Germinal center (tissue), 1 donor: ENCODE data around the gene SASH3.

Experiments used
- DNase-seq: peaks from one replicate; pipeline ENCODE4 v3.0.0; 2012; ENCODE audit warnings: mixed read lengths, low spot score

Gene SASH3

DNA sequence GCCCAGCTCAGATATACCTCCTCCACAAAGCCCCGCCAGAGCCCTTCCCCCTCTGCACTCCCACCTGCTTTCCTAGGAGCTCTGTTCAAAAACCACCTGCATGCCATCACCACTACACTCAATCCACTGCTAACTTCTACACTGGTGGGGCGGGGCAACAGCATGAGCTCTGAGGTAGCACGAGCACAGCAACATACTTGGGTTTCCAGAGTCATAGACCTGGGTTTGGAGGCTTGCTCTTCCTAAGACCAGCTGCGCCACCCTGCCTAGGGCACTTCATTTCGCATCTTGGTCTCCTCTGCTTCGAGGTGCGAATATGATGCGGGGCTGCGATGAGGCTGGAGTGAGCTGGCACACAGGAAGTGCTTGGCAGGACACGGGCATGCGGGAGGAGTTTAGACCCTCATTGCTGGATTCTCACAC lies 3.6 kb downstream of the SASH3 start:
- DNase-seq: no peak

DNA sequence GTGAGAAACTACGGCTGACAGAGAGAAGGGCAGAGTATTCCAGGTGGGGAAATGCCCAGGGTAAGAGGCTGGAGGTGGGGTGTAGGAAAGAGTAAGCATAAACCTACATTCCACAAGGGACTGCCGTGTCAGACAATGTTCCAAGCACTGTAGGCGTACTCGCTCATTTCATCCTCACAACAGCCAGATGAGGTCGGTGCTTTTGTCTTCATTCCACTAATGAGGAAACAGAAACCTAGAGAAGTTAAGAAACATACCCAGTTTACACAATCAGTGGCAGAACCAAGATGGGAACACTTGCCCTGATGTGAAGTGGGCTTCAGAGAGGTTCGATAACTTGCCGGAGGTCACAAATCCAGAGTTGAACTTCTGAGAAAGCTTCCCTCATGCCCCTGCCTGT lies 4.6 kb downstream of the SASH3 start:
- no peak for DNase-seq

DNA sequence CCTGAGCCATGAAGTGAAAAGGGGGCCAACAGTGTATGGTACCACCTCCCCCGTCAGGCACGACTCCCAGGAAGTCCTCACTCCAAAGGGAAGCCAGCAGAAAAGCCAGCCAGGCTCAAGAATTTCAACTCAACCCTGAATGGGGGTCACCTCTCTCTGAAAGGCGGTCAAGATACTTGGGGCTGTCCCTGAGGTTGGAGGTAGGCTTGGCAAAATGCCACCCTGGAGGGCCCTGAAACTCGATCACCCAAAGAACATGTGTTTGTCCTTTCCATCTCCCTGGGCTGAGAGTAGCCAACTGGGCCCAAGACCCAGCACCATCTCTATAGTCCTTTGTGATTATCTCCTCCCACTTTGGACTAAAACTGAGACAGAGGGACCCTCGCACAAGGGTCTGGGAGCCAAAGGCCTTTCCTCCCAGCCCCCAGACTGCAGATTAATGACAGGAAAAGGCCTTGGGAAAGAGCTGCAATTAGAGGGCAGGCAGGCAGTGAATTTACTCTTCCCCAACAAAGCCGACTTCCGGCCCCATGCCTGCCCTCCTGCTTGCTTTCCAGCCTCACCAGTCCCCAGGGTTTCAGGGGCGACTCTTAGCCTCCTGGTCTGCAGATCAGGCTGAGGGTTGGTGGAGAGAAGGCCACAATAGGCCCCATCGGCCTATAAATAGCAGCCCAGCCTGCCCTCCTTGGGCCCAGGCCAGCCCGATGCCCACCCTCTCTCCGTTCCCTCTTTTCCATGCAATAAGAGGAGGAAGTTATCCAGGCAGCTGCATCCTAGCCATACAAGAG lies 5.6 kb downstream of the SASH3 start:
- no peak for DNase-seq

DNA sequence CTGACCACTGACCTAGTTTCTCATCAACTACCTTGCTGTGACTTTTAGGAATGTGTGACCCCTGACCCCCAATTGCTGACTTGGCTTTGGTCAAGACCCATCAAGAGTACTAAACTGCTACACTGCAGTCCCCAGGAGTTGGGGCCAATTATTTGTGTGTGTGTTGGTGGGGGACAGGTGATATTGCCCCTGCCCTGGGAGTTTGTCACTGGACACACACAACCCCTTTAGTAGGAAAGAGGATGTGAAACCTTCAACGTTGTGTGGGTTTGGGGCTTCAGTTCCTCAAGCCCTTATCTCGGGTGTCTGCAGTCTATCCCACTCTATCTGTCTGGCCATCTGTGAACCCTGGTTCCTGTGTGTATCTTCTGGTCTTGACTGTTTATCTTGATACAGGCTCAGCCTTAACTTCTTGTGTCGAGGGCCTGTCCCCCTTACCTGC lies 6.5 kb downstream of the SASH3 start:
- peak; percentile 47 for DNase-seq

DNA sequence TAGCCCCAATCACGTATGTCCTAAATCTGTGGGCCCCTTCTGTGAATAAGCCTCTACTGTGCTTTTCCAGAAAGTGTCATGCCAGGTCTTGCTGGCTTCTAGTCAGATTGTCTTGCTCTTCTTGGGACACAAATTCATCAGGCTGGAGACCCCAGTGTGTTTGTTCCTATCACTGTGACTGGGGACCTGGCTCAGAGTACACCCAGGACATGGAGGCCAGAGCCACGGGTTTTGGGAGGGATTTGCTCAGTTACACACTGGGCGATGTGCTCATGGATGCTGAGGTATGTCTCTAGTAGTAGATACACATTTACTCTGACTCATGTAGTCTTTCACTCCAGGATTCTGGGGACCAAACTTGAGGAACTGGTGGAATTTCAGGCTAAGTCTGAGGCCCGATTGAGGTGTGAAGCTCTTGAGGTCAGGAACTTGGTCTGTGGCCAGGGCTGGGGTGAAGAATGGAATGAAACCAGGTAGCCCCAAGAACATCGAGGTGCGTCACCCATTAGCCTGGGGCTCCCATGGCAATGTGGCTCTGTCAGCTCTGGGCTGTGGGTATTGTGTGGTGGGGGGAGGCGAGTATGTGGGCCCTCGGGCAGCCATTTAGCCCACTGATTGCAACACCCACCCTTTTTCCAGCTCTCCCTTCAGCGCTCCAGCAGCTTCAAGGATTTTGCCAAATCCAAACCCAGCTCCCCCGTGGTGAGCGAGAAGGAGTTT lies 7.7 kb downstream of the SASH3 start:
- DNase-seq: no peak

DNA sequence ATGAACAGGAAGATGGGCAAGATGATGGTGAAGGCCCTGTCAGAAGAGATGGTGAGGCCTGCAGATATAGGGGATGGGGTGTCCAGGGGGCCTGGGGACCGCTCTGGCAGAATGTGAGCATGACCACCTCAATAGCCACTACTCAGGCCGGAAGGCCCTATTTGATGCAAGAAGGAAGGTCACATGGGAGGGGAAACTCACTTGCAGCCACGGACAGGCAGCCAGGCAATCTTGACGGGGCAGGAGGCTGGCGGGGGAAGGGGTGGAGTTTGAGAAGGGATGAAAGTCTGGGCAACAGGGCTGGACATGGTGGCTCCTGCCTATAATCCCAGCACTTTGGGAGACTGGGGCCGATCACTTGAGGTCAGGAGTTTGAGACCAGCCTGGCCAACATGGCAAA lies 8.8 kb downstream of the SASH3 start:
- DNase-seq: no peak

DNA sequence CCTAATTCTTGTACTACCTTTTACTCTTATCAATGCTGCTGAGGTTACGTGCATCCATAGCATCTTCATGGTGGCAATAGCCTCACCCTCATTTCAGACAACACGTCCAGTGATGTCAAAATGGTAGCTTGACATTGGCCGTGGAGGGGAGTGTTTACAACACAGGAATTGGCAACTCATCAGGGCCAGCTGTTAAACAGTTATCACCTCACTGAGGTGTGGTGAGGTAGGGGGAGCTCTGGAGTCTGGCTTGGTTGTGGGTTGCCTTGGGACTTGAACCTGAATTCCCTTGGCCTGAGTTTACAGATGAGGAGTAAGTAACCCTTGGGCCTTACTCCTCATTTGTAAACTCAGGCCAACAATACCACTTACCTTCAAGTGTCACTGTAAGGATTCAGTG lies 10.4 kb downstream of the SASH3 start:
- no peak for DNase-seq

DNA sequence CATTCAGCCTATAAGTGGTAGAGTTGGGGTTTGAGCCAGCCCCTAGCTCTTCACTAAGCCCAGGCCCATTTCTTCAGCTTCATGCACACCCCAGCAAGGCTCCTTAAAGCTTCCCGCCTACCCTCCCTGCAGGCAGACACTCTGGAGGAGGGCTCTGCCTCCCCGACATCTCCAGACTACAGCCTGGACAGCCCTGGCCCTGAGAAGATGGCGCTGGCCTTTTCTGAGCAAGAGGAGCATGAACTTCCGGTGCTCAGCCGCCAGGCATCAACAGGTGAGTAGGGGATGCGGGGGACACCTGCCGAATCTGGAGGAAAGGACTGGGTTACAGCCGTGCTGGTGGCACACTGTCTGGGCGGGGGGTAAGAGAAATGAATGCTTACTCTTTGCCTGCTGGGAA lies 11.1 kb downstream of the SASH3 start:
- no peak for DNase-seq

DNA sequence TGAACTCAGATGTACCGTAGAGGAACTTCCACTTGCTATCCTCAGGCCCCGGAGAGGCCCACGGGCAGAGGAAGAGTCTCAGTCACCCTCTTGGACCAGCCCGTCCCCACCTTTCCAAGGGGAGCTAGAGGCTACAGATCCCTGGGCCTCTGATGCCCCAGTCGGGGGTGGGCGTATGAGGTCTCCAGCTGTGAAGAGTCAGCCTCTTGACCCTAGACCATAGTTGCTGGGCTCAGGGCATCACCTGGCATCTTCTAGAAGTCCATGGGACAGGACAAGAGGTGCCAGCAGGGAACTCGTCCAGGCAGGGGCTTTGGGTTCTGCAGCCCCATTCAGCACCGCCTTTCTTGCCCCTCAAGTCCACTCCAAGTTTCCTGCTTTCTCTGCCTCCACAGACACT lies 11.6 kb downstream of the SASH3 start:
- DNase-seq: no peak

DNA sequence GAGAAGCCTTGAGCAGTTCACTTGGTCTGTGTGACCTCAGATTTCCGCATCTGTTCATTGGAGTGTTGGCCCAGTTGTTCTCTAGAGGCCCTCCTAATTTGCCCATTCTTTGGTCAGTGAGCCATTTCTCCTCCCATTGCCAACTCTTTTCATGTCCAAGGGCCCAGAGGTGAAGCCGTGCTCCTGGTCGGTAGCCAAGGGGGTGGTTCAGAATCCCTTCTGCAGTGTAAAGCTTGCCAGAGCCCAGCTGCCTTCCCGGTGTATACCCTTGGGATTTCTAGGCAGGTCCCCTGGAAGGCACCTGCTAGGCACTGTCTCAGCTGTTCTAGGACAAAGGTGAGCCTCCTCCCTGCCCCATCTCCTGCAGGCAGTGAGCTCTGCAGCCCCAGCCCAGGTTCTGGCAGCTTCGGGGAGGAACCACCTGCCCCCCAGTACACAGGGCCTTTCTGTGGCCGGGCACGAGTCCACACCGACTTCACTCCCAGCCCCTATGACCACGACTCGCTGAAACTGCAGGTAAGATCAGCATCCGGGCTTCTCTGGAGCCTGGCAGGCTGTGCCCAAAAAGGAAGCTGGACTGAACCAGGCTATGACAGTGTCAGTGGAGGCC lies 12.3 kb downstream of the SASH3 start:
- DNase-seq: no peak

DNA sequence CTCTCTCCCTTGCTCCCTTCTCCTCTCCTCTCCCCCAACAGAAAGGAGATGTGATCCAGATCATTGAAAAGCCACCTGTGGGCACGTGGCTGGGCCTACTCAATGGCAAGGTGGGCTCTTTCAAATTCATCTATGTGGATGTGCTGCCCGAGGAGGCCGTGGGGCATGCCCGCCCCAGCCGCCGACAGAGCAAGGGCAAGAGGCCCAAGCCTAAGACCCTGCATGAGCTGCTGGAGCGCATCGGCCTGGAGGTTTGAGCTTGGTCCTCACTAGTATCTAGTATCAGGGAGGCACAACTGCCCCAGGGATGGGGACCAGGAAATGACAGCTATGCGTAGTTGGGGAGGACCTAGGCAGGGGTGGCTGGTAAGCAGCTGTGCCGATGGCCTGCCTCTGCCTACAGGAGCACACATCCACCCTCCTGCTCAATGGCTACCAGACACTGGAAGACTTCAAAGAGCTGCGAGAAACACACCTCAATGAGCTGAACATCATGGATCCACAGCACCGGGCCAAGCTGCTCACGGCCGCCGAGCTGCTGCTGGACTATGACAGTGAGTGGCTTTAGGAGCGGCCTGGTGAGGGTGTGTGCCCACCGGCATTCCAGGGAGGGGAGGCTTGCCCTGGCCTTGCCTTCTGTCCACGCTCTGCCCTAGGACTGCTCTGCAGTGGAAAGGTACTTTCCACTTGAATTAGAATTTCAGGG lies 13.0 kb downstream of the SASH3 start:
- no peak for DNase-seq

DNA sequence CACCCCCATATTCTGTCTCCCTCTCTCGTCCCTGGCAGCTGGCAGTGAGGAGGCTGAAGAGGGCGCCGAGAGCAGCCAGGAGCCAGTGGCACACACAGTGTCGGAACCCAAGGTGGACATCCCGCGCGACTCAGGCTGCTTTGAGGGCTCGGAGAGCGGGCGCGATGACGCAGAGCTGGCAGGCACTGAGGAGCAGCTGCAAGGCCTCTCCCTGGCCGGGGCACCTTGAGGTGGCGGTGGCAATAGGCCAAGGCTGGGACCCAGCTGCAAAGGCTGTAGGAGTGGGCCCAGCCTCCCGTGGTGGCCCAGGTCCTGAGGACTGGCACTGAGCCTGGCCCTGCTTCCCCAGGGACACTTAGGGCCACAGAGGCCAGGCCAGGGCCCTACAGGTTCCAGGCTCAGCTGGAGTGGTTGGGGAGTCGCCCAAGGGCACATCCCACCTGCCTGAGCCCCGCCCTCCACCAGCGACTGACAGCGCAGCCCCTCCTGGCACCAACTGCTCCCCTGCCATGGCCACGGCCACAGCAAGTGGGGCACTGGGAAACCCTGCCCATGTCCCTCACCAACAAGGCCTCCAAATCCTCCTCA lies 13.9 kb downstream of the SASH3 start:
- no peak for DNase-seq

DNA sequence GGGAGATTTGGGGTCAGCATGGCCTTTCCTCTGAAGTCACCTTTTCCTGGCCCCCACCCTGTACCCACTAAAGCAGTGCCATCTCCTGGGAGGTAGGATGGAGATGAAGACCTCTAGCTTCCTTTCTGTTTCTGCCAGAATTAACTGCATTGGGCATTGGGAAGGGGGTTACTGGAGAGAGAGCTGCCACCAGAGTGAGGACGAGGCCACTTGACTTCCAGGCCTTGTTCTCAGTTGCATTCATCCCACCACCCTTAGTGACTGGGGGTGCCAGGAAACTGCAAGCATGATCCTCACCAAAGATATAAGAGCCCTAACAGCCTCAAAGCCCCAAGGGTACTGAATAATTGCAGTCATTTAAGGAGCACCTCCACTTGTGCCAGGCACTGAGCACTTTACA lies 15.8 kb downstream of the SASH3 start:
- DNase-seq: no peak

DNA sequence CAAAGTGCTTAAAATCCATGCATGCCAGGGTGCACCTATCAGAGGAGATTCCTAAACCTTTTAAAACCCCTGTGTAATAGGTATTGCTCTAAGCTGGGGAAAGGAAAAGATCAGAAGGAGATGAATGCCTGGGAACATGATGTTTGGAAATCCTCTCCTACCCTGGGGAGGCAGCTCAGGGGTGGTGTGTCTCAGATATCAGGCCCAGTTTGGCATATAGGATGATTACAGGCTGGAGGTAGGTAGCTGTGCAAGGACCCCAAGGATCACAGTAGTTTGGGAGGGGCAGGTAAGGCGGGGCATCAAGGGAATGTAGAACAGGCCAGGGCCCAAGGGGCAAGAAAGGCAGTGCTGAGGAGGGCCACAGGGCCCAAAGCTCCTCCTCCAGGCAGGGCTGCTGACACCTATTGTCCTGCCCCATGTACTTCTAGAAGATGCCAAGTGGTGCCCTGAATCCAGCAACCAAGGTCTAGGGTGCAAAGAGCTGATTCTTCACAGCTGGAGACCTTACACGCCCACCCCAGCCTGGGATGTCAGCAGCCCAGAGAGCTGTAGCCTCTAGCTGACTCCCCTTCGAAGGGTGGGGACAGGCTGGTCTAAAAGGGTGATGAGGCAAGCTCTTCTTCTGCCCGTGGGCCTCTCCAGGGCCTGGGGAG lies 17.6 kb downstream of the SASH3 start:
- DNase-seq: no peak

DNA sequence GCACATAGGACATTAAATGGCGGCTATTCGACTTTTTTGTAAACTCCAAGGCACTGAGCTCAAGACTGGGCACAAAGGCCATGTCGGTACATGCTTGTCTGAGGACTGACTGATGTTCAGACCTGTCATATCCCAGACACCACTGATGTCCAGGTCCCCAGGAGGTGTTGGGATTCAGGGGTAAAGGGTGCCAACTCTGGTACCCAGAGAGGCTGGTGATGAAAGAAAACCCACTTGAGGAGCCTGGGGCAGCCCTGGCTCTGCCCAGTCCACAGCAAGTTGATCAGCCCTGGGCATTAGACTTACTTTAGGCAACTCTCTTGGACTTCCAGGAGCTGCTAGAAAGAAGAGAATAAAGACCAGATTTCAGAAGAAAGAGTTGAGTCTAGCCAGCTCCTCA lies 18.7 kb downstream of the SASH3 start:
- no peak for DNase-seq

DNA sequence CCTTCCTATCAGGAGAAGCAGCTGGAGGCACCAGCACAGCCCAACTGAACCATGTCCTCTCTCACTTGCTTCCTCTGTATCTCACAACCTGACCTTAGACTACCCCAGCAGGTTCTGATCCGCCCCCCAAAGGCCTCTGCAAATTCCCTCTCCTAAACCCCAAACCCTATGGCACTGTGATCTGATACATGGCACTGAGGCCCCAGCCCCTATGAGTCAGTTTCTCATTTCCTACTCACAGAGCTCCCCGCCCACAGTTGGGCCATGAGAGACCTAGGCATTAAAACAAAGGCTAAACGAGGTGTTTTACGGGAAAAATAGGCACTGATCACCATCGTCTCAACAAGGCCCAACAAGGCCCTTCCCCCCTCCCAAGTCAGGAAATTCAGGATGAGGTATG lies 19.1 kb downstream of the SASH3 start:
- no peak for DNase-seq

DNA sequence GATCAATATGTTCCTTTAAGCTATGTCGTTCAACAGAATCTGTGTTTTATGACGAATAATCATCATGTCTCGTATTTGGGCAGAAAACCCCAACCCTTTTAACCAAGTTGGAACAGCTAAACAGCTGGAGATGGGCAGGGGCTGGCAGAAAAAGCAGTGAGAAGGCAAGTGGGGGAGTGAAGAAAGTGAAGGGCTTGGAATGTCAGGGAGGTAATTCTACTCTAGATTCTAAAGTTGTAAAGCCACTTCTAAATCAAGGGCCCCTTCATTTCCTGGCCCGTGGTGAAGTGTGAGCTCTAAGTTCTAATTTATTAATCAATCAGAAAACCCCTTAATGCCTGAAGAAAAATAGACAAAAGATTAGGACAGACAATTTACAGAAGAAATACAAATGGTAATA lies 20.4 kb downstream of the SASH3 start:
- DNase-seq: no peak

DNA sequence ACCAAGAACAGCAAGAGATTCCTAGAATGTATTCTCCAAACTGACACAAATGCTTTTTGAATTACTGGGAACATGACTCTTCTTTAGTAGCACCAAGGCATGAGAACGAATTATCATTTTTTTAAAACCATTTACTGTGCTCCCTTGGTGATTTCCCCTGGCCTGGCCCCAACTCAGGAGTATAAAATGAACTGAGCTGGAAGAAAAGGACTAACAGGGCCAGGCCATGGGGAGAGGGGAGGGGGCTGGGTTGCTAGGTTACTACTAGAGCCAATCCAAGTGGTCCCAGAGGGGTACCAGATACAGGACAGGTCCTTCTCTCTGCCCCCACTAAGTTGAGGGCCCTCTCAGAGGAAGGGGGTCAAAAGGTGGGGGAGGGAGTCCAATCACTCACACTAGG lies 23.1 kb downstream of the SASH3 start:
- no peak for DNase-seq

DNA sequence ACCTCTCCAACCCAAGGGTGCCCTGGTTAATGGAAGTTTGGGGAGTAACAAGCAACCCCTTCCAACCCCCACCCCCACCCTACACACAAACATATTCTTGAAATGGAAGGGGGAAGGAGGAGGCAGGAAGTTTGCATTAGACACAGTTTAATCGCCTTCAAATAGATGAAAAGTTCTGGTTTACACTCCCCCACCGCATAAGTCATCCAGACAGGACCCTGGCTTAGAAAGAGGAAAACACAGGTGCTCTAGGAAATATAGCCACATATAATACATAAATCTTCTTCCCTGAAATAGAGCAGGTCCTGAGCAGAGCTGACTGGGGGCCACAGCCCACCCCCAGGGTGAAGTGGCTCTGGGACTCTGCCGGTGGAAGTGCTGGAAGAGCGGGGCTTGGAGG lies 25.1 kb downstream of the SASH3 start:
- no peak for DNase-seq

DNA sequence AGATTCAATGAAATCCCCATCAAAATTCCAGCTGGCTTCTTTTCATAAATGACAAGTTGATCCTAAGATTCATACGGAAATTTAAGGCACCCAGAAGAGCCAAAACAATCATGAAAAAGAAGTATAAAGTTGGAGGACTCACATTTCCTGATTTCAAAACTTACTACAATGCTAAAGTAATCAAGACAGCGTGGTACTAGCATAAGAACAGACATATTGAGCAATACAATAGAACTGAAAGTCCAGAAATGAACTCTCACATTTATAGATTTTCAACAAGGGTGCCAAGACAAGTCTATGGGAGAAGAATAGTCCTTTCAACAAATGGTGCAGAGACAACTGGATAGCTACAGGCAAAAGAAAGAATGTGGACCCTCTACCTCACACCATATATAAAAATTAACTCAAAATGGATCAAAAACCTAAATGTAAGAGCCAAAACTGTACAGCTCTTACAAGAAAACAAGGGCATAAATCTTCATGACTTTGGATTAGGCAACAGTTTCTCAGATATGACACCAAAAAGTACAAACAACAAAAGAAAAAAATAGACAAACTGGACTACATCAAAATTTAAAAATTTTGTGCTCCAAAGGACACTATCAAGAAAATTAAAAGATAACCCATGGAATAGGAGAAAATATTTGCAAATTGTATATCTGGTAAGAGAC lies 28.5 kb downstream of the SASH3 start:
- DNase-seq: no peak
